HG03025 (cell line): ENCODE results near the gene HES6.
"Not testable (repeated sequence)": the region's sequence is repeated elsewhere in the genome, so short reads cannot be mapped to it uniquely, and the experiment has no call there.

ENCODE experiments used
- ATAC-seq: cut with Tn5 transposase; IDR thresholded peaks from one replicate; pipeline ENCODE4 v1.9.1; 2021; ENCODE audit warnings: mild to moderate bottlenecking, moderate library complexity; ENCODE audit not compliant: unreplicated experiment, low FRiP score

Gene HES6

DNA sequence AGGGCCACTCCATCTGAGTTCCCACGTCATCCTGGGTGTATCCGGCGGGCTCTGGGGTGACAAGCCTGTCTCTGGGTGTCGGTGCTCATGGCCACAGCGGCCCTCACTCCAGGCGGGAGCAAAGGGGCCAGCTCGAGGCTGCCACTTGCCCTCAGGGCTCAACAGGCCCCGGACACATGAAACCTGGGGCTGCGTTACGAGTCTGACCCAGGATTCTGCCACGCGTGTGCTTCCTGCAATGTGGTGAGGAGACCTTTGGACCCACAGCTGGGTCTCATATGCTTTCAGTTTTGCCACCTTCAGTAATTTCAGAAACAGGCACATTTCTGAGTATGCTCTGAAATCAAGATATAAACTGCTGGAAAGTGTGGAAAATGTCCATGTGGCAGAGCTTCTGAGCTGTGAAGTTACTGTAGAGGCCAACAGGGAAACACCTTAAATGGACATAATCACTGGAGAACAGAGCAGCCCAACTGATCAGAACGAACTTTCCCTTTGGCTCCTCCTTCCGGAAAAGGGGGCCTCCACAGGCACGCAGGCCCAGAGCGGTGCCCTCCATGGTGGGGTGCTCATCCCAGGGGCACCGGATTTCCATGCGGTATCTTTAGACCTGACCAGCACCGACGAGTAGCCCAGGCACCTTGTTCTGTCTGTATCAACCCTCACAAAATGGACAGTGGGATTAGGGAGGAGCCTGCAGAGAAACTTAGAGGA lies 34.5 kb upstream of the HES6 start:
- no peak for ATAC-seq

- not testable (repeated sequence) for ATAC-seq
Observed at GRCh38 chr2:238273433-238273832, 33.6 kb upstream of the HES6 start.

GRCh38 chr2:238272156-238272555 lies 32.3 kb upstream of the HES6 start:
- no peak for ATAC-seq

DNA sequence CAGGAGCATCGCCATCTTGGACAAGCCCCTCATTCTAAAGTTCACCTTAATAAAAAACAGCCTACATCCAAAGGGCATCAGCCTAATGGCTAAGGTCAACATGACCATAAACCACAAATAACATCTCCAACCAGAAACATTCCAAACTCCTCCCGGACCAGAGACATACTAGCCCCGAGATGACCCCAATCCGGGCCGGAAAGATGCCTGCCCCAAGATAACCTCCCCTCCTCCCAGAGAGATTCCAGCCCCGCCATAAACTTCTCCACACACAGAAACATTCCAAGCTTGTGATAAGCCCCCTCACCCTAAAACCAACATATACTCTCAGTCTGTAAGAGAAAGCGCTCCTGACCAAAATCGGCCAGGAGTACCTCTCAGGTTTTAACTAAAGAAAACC lies 31.8 kb upstream of the HES6 start:
- ATAC-seq: not testable (repeated sequence)

GRCh38 chr2:238271061-238271554 lies 31.3 kb upstream of the HES6 start:
- no peak for ATAC-seq

GRCh38 chr2:238270606-238271005 lies 30.8 kb upstream of the HES6 start:
- no peak for ATAC-seq

GRCh38 chr2:238269741-238270140 lies 29.9 kb upstream of the HES6 start:
- no peak for ATAC-seq

GRCh38 chr2:238267884-238268680 lies 28.2 kb upstream of the HES6 start:
- no peak for ATAC-seq

DNA sequence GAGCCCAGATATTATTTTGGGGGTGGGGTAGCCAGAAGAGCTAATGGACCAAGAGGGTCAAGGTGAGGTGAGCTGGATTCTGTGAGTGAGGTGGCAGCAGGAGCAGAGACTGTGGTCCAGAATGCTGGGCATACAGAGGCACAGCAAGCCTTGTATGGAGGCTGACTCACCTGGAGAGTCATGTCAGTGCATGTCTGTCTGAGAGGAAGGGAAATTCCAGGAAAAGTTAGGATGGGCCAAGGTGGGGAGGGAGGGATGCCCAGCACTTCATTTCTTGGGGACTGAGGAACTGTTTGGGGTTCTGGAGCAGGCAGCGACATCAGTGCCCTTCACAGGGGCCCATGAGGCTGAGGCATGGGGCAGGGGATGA lies 27.5 kb upstream of the HES6 start:
- ATAC-seq: no peak

DNA sequence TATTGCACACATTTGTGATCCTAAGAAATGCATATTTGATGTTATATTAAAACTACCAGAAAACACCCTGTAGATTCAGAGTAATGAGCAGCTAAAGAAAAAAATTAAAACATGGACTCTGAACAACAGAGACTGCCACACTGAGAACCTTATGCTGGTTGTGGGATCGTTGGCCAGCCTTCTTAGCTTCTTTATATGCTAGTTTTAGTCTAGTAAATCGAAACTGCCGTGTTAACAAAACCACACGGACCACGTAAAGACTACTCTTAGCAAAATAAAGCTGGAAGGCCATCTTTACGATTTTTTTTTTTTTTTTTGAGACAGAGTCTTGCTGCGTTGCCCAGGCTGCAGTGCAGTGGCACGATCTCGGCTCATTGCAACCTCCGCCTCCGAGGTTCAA lies 25.8 kb upstream of the HES6 start:
- no peak for ATAC-seq

DNA sequence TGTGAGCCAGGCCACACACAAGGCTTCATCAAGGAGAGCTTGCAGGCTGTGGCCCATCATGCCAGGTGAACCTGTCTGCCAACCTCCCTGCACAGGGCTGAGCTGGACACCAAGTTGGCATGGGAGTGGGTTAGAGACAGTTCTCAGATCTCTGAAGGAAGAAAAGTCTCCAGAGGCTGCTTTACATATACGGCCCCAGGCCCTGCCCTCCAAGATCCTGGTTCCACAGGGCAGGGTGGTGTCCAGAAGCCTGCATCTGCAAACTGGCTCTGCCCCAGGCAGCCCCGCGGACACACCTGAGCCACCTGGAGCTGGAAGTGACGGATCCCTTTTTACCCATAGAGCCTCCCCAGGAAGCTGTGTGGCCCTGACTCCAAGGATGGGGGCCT lies 24.2 kb upstream of the HES6 start:
- ATAC-seq: no peak

- no peak for ATAC-seq
Observed at GRCh38 chr2:238263204-238264071, 23.6 kb upstream of the HES6 start.

DNA sequence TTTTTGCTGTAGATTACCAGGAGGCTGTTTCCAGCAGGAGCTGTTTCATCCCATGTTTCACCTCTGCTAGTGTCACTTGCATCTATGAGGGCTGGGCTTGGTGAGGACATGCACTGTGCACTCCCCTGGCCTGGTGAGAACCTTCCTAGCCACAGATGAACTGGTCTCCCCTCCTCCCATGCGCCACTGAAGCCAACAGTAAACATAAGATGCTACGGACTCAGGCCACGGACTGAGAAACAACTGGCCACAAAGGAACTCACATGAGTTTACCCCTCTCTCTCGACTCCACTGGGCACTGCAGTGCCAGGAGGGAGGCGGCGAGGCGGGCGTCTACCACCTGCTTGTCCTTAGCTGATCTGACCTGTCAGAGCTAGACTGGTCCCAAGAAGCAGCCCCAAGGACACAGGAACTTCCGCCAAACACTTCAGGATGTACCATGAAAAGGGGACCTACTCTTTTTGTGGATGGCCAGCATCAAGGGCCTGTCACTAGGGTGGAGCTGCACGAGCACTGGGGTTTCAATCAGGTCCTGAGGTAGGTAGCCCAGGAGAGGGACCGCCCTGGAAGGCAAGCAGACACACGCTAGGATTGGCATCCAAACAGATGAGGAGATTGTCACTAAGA lies 22.8 kb upstream of the HES6 start:
- no peak for ATAC-seq

- ATAC-seq: no peak
Observed at GRCh38 chr2:238261718-238262375, 22.0 kb upstream of the HES6 start.

GRCh38 chr2:238260883-238261282 lies 21.0 kb upstream of the HES6 start:
- no peak for ATAC-seq

- no peak for ATAC-seq
Observed at GRCh38 chr2:238259061-238260020, 19.5 kb upstream of the HES6 start.

- ATAC-seq: no peak
Observed at GRCh38 chr2:238257786-238258700, 18.2 kb upstream of the HES6 start.

GRCh38 chr2:238256594-238257104 lies 16.8 kb upstream of the HES6 start:
- no peak for ATAC-seq
